ENCODE data around the gene STRBP.

STRBP gene

DNA sequence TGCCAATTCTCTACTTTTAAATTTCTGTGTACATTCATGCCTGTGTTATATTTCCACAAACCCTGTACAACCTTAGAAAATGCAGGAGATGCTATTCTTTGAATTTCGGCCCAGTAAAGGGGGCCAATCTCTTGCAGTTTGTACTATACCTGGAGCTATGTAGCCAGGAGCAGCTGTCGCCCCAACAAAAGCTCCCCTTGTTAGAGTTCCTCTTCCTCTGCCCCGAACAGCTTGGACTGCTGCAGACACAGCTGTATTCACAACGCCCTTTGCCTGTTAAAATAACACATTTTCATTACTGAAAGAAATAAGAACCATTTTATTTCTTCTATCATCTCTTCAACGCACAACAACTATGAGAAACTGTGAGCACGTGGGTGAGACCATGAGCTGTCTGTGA is 135.7 kb downstream of the STRBP start:
- no peaks in the 10 kb centered on the region for H3K9me3 ChIP-seq (ENCODE audit: control insufficient read depth, insufficient read depth, low read length)
- no peak overlapping the region for H3K4me3 ChIP-seq (ENCODE audit: low read length)
- H3F3A ChIP-seq (ENCODE audit: control insufficient read depth, insufficient read depth) = peaks cover 2% of the 10 kb centered on the region
- peaks cover 2% of the 10 kb centered on the region; the same call in 1 of the 2 replicates for H3K79me2 ChIP-seq (ENCODE audit: control insufficient read depth, low read length)
- no peaks in the 10 kb centered on the region for H3K27me3 ChIP-seq (ENCODE audit: control insufficient read depth, low read length)
- peaks cover 95% of the 10 kb centered on the region for H3K36me3 ChIP-seq (ENCODE audit: control insufficient read depth, low read length)
- no peaks in the 10 kb centered on the region for H3K9me2 ChIP-seq (replicated peaks; ENCODE audit: control insufficient read depth, low read length)
- TF ChIP-seq, protein P1, sequence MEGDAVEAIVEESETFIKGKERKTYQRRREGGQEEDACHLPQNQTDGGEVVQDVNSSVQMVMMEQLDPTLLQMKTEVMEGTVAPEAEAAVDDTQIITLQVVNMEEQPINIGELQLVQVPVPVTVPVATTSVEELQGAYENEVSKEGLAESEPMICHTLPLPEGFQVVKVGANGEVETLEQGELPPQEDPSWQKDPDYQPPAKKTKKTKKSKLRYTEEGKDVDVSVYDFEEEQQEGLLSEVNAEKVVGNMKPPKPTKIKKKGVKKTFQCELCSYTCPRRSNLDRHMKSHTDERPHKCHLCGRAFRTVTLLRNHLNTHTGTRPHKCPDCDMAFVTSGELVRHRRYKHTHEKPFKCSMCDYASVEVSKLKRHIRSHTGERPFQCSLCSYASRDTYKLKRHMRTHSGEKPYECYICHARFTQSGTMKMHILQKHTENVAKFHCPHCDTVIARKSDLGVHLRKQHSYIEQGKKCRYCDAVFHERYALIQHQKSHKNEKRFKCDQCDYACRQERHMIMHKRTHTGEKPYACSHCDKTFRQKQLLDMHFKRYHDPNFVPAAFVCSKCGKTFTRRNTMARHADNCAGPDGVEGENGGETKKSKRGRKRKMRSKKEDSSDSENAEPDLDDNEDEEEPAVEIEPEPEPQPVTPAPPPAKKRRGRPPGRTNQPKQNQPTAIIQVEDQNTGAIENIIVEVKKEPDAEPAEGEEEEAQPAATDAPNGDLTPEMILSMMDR (IDR thresholded peaks at IDR 0.05; ENCODE audit: low read depth, low read length, poor library complexity, severe bottlenecking) = no peak
- TF ChIP-seq EZH2phosphoT487 (IDR thresholded peaks at IDR 0.05; ENCODE audit: borderline replicate concordance, low read length) = no peak
- no peak overlapping the region for H3K27ac ChIP-seq (ENCODE audit: low read depth, low read length)
- no peaks in the 10 kb centered on the region for H4K20me1 ChIP-seq (ENCODE audit: control insufficient read depth, insufficient read depth, low read depth, low read length)
- H3K4me2 ChIP-seq (ENCODE audit: low read length) = no peak overlapping the region
- H3K4me1 ChIP-seq (ENCODE audit: control insufficient read depth, low read length) = peaks cover 6% of the 10 kb centered on the region

DNA sequence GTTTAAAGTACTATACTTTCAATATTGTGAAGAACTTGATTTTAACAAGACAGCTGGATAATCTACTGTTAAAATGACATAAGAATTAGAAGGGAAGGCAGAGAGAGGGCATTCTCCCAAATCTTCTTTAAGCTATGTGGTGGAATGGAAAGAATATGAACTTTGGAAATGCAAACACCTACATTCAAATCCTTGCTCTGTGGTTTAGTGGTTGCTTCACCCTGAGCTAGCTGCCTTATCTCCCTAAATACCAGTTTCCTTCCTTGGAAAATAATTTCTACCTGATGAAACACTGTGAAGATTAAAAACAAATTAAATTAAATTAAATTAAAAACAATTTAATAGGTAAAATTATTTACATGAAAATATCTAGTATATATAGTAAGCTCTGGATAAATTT is 136.4 kb downstream of the STRBP start:
- H3K27ac ChIP-seq (ENCODE audit: low read depth, low read length) = no peak overlapping the region

DNA sequence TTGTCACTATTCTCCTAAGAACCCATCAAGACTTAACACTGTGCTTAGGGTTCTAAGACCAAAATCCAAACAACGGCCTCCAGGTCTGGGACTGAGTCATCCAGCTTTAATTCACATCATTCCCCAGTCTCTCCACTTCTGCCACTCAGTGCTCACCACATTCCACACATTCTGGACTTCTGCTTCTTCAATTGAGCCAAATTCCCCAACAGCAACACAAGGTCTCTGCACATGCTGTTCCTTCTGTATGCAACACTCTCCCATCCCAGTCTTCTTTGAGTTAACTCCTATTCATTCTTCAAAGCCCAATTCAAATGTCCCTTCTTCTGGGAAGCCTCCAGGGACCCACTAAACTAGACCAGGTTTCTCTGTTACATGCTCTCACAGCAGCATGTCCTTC is 137.1 kb downstream of the STRBP start:
- H3K4me3 ChIP-seq (ENCODE audit: low read length) = no peak overlapping the region
- H3K36me3 ChIP-seq (ENCODE audit: control insufficient read depth, low read length) = peaks cover 95% of the 10 kb centered on the region
- TF ChIP-seq, protein P1 (IDR thresholded peaks at IDR 0.05; ENCODE audit: low read depth, low read length, poor library complexity, severe bottlenecking) = no peak
- TF ChIP-seq EZH2phosphoT487 (IDR thresholded peaks at IDR 0.05; ENCODE audit: borderline replicate concordance, low read length) = no peak
- H3K27me3 ChIP-seq (ENCODE audit: control insufficient read depth, low read length) = no peaks in the 10 kb centered on the region
- H4K20me1 ChIP-seq (ENCODE audit: control insufficient read depth, insufficient read depth, low read depth, low read length) = no peaks in the 10 kb centered on the region
- H3K27ac ChIP-seq (ENCODE audit: low read depth, low read length) = no peak overlapping the region
- peaks cover 2% of the 10 kb centered on the region; the same call in 1 of the 2 replicates for H3K79me2 ChIP-seq (ENCODE audit: control insufficient read depth, low read length)
- H3F3A ChIP-seq (ENCODE audit: control insufficient read depth, insufficient read depth) = peaks cover 2% of the 10 kb centered on the region
- no peaks in the 10 kb centered on the region for H3K9me3 ChIP-seq (ENCODE audit: control insufficient read depth, insufficient read depth, low read length)
- H3K4me2 ChIP-seq (ENCODE audit: low read length) = no peak overlapping the region
- H3K9me2 ChIP-seq (replicated peaks; ENCODE audit: control insufficient read depth, low read length) = no peaks in the 10 kb centered on the region
- H3K4me1 ChIP-seq (ENCODE audit: control insufficient read depth, low read length) = no peaks in the 10 kb centered on the region

More for the DNA sequence above, 136.4 kb downstream of the STRBP start:
- Histone ChIP-seq H3K9me3 (ENCODE audit: control insufficient read depth, insufficient read depth, low read length) (no peaks in the 10 kb centered on the region), H3K4me1 (ENCODE audit: control insufficient read depth, low read length) (peaks cover 1% of the 10 kb centered on the region), H3K4me3 (ENCODE audit: low read length) (no peak overlapping the region), H4K20me1 (ENCODE audit: control insufficient read depth, insufficient read depth, low read depth, low read length) (no peaks in the 10 kb centered on the region), H3K27me3 (ENCODE audit: control insufficient read depth, low read length) (no peaks in the 10 kb centered on the region), H3K79me2 (ENCODE audit: control insufficient read depth, low read length) (peaks cover 2% of the 10 kb centered on the region; the same call in 1 of the 2 replicates), H3K9me2 (replicated peaks; ENCODE audit: control insufficient read depth, low read length) (no peaks in the 10 kb centered on the region), H3K4me2 (ENCODE audit: low read length) (no peak overlapping the region), H3F3A (ENCODE audit: control insufficient read depth, insufficient read depth) (peaks cover 2% of the 10 kb centered on the region), H3K36me3 (ENCODE audit: control insufficient read depth, low read length) (peaks cover 95% of the 10 kb centered on the region)
- TF ChIP-seq, protein P1 (IDR thresholded peaks at IDR 0.05; ENCODE audit: low read depth, low read length, poor library complexity, severe bottlenecking) = no peak
- no peak for TF ChIP-seq EZH2phosphoT487 (IDR thresholded peaks at IDR 0.05; ENCODE audit: borderline replicate concordance, low read length)

All from DOHH2 (cell line).